AG04450 (cell line): Measurements from ENCODE around the gene VSTM2L. TPM values are rescaled to one million over a fixed set of nuclear protein-coding genes. Genes with fewer than 3 reads are reported as not detected.

Experiments
- CTCF ChIA-PET: fragments of 300-600, 350-600 bp; formaldehyde crosslinking; extraction: SDS; loops from one replicate; lab custom pipeline; 2022; ENCODE audit warnings: antibody characterized with exemption, inconsistent platforms; lab: Charles Lee
- POLR2A ChIA-PET: fragments of 350-600 bp; formaldehyde crosslinking; extraction: SDS; loops from one replicate; lab custom pipeline; 2021; ENCODE audit warnings: antibody characterized with exemption, inconsistent platforms; lab: Yijun Ruan, JAX
- DNase-seq: peaks from one replicate; pipeline ENCODE4 v3.0.0-alpha.2; 2011; ENCODE audit warnings: low read depth, low spot score
- H3K27ac ChIP-seq: one replicate; pipeline ENCODE4 v1.5.1; 2012; ENCODE audit warnings: low read depth, low read length, control low read depth
- H3K27me3 ChIP-seq: one replicate; pipeline ENCODE4 v1.6.0; 2012; ENCODE audit warnings: low read length; ENCODE audit not compliant: control insufficient read depth, insufficient read depth
- H3K4me3 ChIP-seq: 2 replicates; pipeline ENCODE4 v1.5.1; 2011; ENCODE audit warnings: mild to moderate bottlenecking, low read depth, low read length, control low read depth
- H3K9me3 ChIP-seq: 2 replicates; pipeline ENCODE4 v1.5.1; 2012; ENCODE audit warnings: low read length; ENCODE audit not compliant: control insufficient read depth, insufficient read depth
- polyA plus RNA-seq: library from polyadenylated mRNA; depleted of rRNA; stranded (reverse); fragments of >200 nt; gene quantifications from 2 replicates; pipeline ENCODE4 v1.2.3, GENCODE V29; 2011; rRNA removed
- TF ChIP-seq, protein P1 (sequence below): IDR thresholded peaks from 2 replicates; pipeline ENCODE4 v1.5.1; 2011; ENCODE audit warnings: low read depth, low read length, control low read depth, inconsistent platforms

VSTM2L gene
- polyA plus RNA-seq, 1 experiment = 0.25 TPM

DNA sequence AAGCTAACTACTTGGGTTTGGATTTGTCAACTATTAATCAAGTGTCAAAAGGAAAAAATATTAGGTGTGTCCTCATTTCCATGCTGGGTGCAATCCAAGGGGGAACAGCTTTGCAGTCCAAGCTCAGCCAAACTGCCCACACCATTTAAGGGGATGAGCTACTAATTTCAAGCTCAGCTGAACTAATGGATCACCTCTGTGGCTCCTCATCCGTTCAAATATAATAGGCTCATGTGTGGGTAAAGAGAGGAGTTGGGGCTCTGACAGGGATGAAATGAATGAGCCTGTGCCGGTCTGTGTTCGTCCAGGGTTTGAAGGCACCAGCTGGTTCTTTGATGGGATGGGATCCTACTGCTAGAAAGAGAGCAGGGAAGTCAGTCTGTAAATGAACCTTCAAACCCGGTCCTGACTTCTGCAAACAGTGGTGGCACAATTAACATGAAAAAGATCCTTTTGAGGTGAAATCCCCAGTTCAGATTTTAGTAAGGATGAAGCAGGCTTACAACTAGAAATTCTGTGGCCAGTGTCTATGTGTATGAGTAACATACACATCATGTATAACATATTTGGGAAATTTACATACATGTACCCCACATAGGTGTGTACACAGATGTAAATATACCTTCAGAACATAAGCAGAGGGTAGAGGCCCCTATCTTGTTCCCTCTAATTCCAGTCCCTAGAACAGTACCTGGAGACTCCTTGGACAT is 88.4 kb downstream of the VSTM2L start:
- Histone ChIP-seq H3K9me3 (no peaks in the 10 kb centered on the region), H3K27me3 (no peaks in the 10 kb centered on the region), H3K27ac (no peak overlapping the region), H3K4me3 (no peak overlapping the region)
- TF ChIP-seq, protein P1, sequence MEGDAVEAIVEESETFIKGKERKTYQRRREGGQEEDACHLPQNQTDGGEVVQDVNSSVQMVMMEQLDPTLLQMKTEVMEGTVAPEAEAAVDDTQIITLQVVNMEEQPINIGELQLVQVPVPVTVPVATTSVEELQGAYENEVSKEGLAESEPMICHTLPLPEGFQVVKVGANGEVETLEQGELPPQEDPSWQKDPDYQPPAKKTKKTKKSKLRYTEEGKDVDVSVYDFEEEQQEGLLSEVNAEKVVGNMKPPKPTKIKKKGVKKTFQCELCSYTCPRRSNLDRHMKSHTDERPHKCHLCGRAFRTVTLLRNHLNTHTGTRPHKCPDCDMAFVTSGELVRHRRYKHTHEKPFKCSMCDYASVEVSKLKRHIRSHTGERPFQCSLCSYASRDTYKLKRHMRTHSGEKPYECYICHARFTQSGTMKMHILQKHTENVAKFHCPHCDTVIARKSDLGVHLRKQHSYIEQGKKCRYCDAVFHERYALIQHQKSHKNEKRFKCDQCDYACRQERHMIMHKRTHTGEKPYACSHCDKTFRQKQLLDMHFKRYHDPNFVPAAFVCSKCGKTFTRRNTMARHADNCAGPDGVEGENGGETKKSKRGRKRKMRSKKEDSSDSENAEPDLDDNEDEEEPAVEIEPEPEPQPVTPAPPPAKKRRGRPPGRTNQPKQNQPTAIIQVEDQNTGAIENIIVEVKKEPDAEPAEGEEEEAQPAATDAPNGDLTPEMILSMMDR = no peak
- POLR2A ChIA-PET = interaction anchor here (1.6 kb wide), 1 partner anchor 42 kb away, joined by 3 read pairs; the partner anchor contains the start of genes RPRD1B and TTI1
- DNase-seq = no peak
- CTCF ChIA-PET = interaction anchor here (1.3 to 5.0 kb wide), 3 partner anchors 56 to 427 kb away, joined by 3 to 43 read pairs (median 4); partner anchors contain the start of gene VSTM2L

DNA sequence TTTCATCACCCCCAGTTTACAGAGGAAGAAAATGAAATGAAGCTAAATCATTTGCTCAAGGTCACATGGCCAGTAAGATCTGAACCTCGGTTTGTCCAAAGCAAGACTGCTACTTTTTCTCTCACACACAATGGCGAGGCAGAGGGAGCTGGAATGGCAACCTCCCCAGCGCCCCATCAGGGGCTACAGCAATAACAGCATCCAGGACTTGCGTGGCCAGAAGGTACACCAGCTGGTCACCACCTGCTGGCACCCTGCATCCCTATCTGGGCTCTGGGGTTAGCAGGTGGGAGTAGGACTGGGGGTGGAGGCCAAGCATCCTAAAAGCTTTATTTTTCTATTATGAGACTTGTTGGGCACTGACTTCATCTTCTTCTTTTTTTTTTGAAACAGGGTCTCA is 89.0 kb downstream of the VSTM2L start:
- TF ChIP-seq, protein P1 = no peak
- Histone ChIP-seq H3K27ac (no peak overlapping the region), H3K9me3 (no peaks in the 10 kb centered on the region), H3K4me3 (no peak overlapping the region), H3K27me3 (no peaks in the 10 kb centered on the region)
- ChIA-PET CTCF (interaction anchor here (1.0 to 5.0 kb wide), 6 partner anchors 29 to 427 kb away, joined by 3 to 43 read pairs (median 4); partner anchors contain the start of gene VSTM2L), POLR2A (no interaction called here)
- DNase-seq = no peak

DNA sequence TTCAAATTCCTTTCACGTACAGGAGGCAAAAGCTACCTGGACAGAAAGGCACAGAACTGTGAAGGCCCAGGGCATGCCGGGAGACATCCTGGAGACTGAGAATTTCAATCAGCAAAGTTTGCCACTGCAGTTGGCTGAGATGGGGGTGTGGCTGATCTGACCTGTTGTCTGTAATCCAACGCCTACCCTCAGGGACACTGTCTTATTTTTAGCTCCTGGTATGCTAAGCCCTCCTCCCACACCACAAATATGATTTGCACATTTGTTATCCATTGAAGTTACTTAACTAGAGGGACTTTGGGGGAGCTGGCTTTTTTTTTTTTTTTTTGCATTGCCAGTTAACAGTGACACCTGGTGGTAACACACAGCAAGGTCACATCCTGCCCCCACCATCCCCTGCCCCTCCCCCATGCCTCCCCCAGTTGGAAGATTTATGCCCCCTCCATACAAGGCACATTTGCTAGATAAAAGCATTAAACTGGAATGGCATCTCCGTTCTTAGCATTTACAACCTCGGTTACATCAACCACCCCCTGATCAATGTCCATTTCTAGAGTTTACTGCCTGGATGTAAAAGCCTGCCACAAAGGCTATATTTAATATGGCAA is 90.0 kb downstream of the VSTM2L start:
- peak; percentile 33 for DNase-seq
- Histone ChIP-seq H3K27me3 (no peaks in the 10 kb centered on the region), H3K9me3 (no peaks in the 10 kb centered on the region), H3K4me3 (no peak overlapping the region), H3K27ac (no peak overlapping the region)
- TF ChIP-seq, protein P1 = peak; percentile 51
- CTCF ChIA-PET = interaction anchor here (0.5 to 5.0 kb wide), 45 partner anchors 8 to 896 kb away, joined by 3 to 43 read pairs (median 3); no protein-coding TSS in a partner anchor
- POLR2A ChIA-PET = interaction anchor here (0.6 kb wide), 2 partner anchors 31 to 239 kb away, joined by 3 read pairs; no protein-coding TSS in a partner anchor

DNA sequence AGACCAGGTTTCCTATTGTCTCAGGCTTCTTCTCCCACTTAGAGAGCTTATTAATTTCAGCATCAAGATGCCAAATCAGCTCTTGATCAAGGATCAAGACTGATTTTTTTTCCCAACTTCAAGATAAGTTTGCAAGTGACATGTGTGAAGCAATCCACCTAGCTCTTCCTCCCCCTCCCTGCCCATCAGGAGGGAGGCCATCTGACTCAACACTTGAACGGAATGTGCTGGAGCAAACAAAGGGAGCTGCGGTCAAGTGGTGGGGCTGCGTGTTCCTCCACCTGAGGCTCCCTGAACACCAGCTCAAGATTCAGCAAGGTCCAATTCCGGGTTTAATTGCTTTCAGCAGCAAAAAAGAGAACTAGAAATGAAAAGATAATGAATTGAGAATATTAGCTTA is 91.6 kb downstream of the VSTM2L start:
- TF ChIP-seq, protein P1 = no peak
- Histone ChIP-seq H3K27ac (no peak overlapping the region), H3K9me3 (no peaks in the 10 kb centered on the region), H3K4me3 (no peak overlapping the region), H3K27me3 (no peaks in the 10 kb centered on the region)
- DNase-seq = peak; percentile 23
- POLR2A ChIA-PET = interaction anchor here (0.5 kb wide), 1 partner anchor 606 kb away, joined by 11 read pairs; no protein-coding TSS in a partner anchor
- CTCF ChIA-PET = interaction anchor here (1.2 to 5.0 kb wide), 5 partner anchors 11 to 430 kb away, joined by 3 to 43 read pairs (median 4); no protein-coding TSS in a partner anchor

Other genes starting within 250 kb of the VSTM2L start
- gene CTNNBL1, start 209.1 kb upstream of the VSTM2L start, polyA plus RNA-seq = 27.1 and 27.5 TPM in 2 replicates
- 14.7 and 15.1 TPM in 2 replicates for gene TTI1, start 130.3 kb downstream of the VSTM2L start, polyA plus RNA-seq
- 21.5 and 23.7 TPM in 2 replicates for gene RPRD1B, start 130.6 kb downstream of the VSTM2L start, polyA plus RNA-seq